H1 (cell line): ENCODE measurements around the gene LAIR1. TPM values are rescaled to one million over a fixed set of nuclear protein-coding genes. Genes with fewer than 3 reads are reported as not detected.

ENCODE experiments used
- CTCF ChIA-PET: fragments of 300-600 bp; sonication (Branson Sonifier 250); formaldehyde crosslinking; loops from one replicate; lab custom pipeline; 2021; ENCODE audit not compliant: partially characterized antibody; lab: Charles Lee
- POLR2A ChIA-PET: fragments of 300-600 bp; sonication (Branson Sonifier 250); formaldehyde crosslinking; loops from one replicate; lab custom pipeline; 2021; ENCODE audit warnings: inconsistent platforms; ENCODE audit not compliant: partially characterized antibody; lab: Charles Lee
- DNase-seq, 2 experiments: peaks; one replicate each; pipeline versions ENCODE4 v3.0.0 to v3.0.0-alpha.2; 2010 to 2022; ENCODE audit warnings: low spot score in 2 of 2, low read depth in 1 of 2, mixed read lengths in 1 of 2
- FAIRE-seq: peaks from 2 replicates; lab custom pipeline; 2011; peaks lifted over from hg19 to GRCh38; lab: Jason Lieb, UNC
- H2AFZ ChIP-seq: 2 replicates; pipeline ENCODE4 v1.8.1; 2012; ENCODE audit warnings: low read length, inconsistent platforms
- H2AK5ac ChIP-seq: 2 replicates; pipeline ENCODE4 v1.6.1; 2013; ENCODE audit warnings: low read depth, low read length
- H2BK120ac ChIP-seq: replicated peaks from 2 replicates; pipeline ENCODE3; 2013; ENCODE audit warnings: low read depth, low read length, inconsistent platforms
- H2BK12ac ChIP-seq: 2 replicates; pipeline ENCODE4 v1.6.1; 2013; ENCODE audit warnings: low read depth, low read length
- H2BK15ac ChIP-seq: 2 replicates; pipeline ENCODE4 v1.6.1; 2013; ENCODE audit warnings: low read length
- H2BK20ac ChIP-seq: 2 replicates; pipeline ENCODE4 v1.6.1; 2013; ENCODE audit warnings: low read length
- H2BK5ac ChIP-seq: 2 replicates; pipeline ENCODE4 v1.6.1; 2013; ENCODE audit warnings: low read depth, low read length
- H3K14ac ChIP-seq: 2 replicates; pipeline ENCODE4 v1.6.1; 2013; ENCODE audit warnings: inconsistent platforms; ENCODE audit not compliant: insufficient read length
- H3K18ac ChIP-seq: 2 replicates; pipeline ENCODE4 v1.6.1; 2013; ENCODE audit warnings: low read length; ENCODE audit errors: extremely low read depth
- H3K23ac ChIP-seq: 2 replicates; pipeline ENCODE4 v1.6.1; 2013; ENCODE audit warnings: inconsistent platforms; ENCODE audit not compliant: insufficient read length
- H3K23me2 ChIP-seq: 2 replicates; pipeline ENCODE4 v1.6.1; 2013; ENCODE audit warnings: low read depth, low read length
- H3K27ac ChIP-seq: 2 replicates; pipeline ENCODE4 v1.6.1; 2011; ENCODE audit warnings: low read depth, low read length, inconsistent platforms
- H3K27me3 ChIP-seq, 4 experiments: replicated peaks in 1 of 4; 1 replicate in 1 of 4; 2 replicates in 3 of 4; pipeline versions ENCODE4 v1.6.1 to v1.8.1; 2011 to 2013; ENCODE audit warnings: low read length in 3 of 4, mild to moderate bottlenecking in 3 of 4, inconsistent platforms in 2 of 4, mixed read lengths in 2 of 4, moderate library complexity in 1 of 4; ENCODE audit not compliant: control insufficient read depth in 3 of 4, insufficient read depth in 3 of 4; ENCODE audit errors: extremely low read depth in 1 of 4
- H3K36me3 ChIP-seq, 4 experiments: 2 replicates each; pipeline versions ENCODE4 v1.6.1 to v1.8.1; 2011 to 2013; ENCODE audit warnings: mild to moderate bottlenecking in 4 of 4, low read length in 3 of 4, moderate library complexity in 2 of 4, control low read depth in 1 of 4, inconsistent platforms in 1 of 4; ENCODE audit not compliant: insufficient read depth in 4 of 4, control insufficient read depth in 2 of 4
- H3K4ac ChIP-seq: replicated peaks from 2 replicates; pipeline ENCODE3; 2013; ENCODE audit warnings: low read length, low read depth, mixed read lengths, inconsistent platforms; ENCODE audit not compliant: insufficient read length
- H3K4me1 ChIP-seq, 4 experiments: replicated peaks in 1 of 4; 1 replicate in 1 of 4; 2 replicates in 3 of 4; pipeline versions ENCODE4 v1.6.1 to v1.8.1; 2011 to 2013; ENCODE audit warnings: low read length in 3 of 4, inconsistent platforms in 2 of 4, mixed read lengths in 1 of 4; ENCODE audit not compliant: insufficient read depth in 4 of 4, control insufficient read depth in 3 of 4
- H3K4me2 ChIP-seq, 2 experiments: 2 replicates each; pipeline versions ENCODE4 v1.6.1 to v1.8.1; 2011 to 2013; ENCODE audit warnings: low read depth in 2 of 2, low read length in 2 of 2, control low read depth in 1 of 2, inconsistent platforms in 1 of 2, mild to moderate bottlenecking in 1 of 2; ENCODE audit not compliant: insufficient read depth in 1 of 2
- H3K4me3 ChIP-seq, 4 experiments: fragments of 200-600, 300-600 bp in 1 of 4; sonication (generic), shearing (Covaris generic), sonication (Bioruptor Twin) in 1 of 4; 2 replicates each; pipeline versions ENCODE4 v1.5.1 to v1.8.1; 2011 to 2016; ENCODE audit warnings: low read length in 4 of 4, low read depth in 3 of 4, control low read depth in 2 of 4, inconsistent platforms in 2 of 4, mild to moderate bottlenecking in 2 of 4, mixed read lengths in 1 of 4, moderate library complexity in 1 of 4; ENCODE audit not compliant: insufficient read depth in 2 of 4; ENCODE audit errors: extremely low read depth in 1 of 4
- H3K56ac ChIP-seq: replicated peaks from 2 replicates; pipeline ENCODE3; 2013; ENCODE audit warnings: low read depth, mild to moderate bottlenecking, mixed read lengths, low read length, inconsistent platforms; ENCODE audit not compliant: insufficient read length
- H3K79me1 ChIP-seq: 2 replicates; pipeline ENCODE4 v1.6.1; 2013; ENCODE audit warnings: low read depth, low read length, control low read depth
- H3K79me2 ChIP-seq, 2 experiments: 2 replicates each; pipeline versions ENCODE4 v1.6.1 to v1.8.1; 2012 to 2013; ENCODE audit warnings: low read length in 2 of 2, mild to moderate bottlenecking in 2 of 2, inconsistent platforms in 1 of 2; ENCODE audit not compliant: insufficient read depth in 2 of 2, control insufficient read depth in 1 of 2
- H3K9ac ChIP-seq, 4 experiments: replicated peaks in 1 of 4; 1 replicate in 1 of 4; 2 replicates in 3 of 4; pipeline versions ENCODE4 v1.6.1 to v1.8.1; 2011 to 2013; ENCODE audit warnings: low read depth in 3 of 4, low read length in 3 of 4, control low read depth in 2 of 4, mild to moderate bottlenecking in 2 of 4, moderate library complexity in 2 of 4, inconsistent platforms in 1 of 4; ENCODE audit errors: extremely low read depth in 1 of 4
- H3K9me3 ChIP-seq, 2 experiments: 2 replicates each; pipeline versions ENCODE4 v1.6.1 to v1.8.1; 2012 to 2013; ENCODE audit warnings: mild to moderate bottlenecking in 2 of 2, moderate library complexity in 2 of 2, control low read depth in 1 of 2, inconsistent platforms in 1 of 2, low read depth in 1 of 2, low read length in 1 of 2, mixed read lengths in 1 of 2; ENCODE audit not compliant: insufficient read depth in 2 of 2
- H4K20me1 ChIP-seq, 2 experiments: replicated peaks in 1 of 2; 2 replicates each; pipeline versions ENCODE3 to v1.8.1; 2011 to 2013; ENCODE audit warnings: inconsistent platforms in 2 of 2, low read length in 2 of 2, mild to moderate bottlenecking in 1 of 2; ENCODE audit not compliant: insufficient read depth in 2 of 2, control insufficient read depth in 1 of 2
- H4K5ac ChIP-seq: 2 replicates; pipeline ENCODE4 v1.6.1; 2013; ENCODE audit warnings: low read length, low read depth, mixed read lengths, inconsistent platforms; ENCODE audit not compliant: insufficient read length
- H4K8ac ChIP-seq: 2 replicates; pipeline ENCODE4 v1.8.0; 2013; ENCODE audit warnings: mild to moderate bottlenecking, moderate library complexity, low read length, inconsistent platforms; ENCODE audit not compliant: insufficient read depth; ENCODE audit errors: extremely low read depth
- H4K91ac ChIP-seq: replicated peaks from 2 replicates; pipeline ENCODE3; 2013; ENCODE audit warnings: low read length, mixed read lengths, inconsistent platforms; ENCODE audit not compliant: insufficient read length
- CEBPB ChIP-seq: IDR thresholded peaks from 2 replicates; pipeline ENCODE4 v1.6.1; 2012; ENCODE audit warnings: low read depth, low read length
- CREB1 ChIP-seq: IDR thresholded peaks from 2 replicates; pipeline ENCODE4 v1.6.1; 2012; ENCODE audit warnings: inconsistent platforms
- HDAC2 ChIP-seq, 2 experiments: fragments of 300-600 bp in 1 of 2; sonication (generic) in 1 of 2; IDR thresholded peaks; 2 replicates each; pipeline ENCODE4 v1.6.1; 2011 to 2012; ENCODE audit warnings: low read depth in 2 of 2, low read length in 2 of 2, mild to moderate bottlenecking in 2 of 2, moderate library complexity in 2 of 2, borderline replicate concordance in 1 of 2, inconsistent platforms in 1 of 2
- RFX5 ChIP-seq: IDR thresholded peaks from 2 replicates; pipeline ENCODE4 v1.6.1; 2011; ENCODE audit warnings: low read depth, low read length, improper control_type of control experiment, borderline replicate concordance
- WGBS, 2 experiments: shearing (Covaris generic) in 1 of 2; methylation state at CpG; one replicate each; pipeline versions ENCODE4 v1.1.6 to v1.1.7; 2013 to 2015; ENCODE audit warnings: low lambda C conversion rate in 2 of 2, mixed read lengths in 2 of 2, inconsistent platforms in 1 of 2, low coverage in 1 of 2, missing lambda C conversion rate in 1 of 2; ENCODE audit not compliant: insufficient replicate concordance in 2 of 2, insufficient coverage in 1 of 2, insufficient read length in 1 of 2; ENCODE audit errors: extremely low coverage in 1 of 2, missing lambda C conversion rate in 1 of 2; 5-methylcytosine and 5-hydroxymethylcytosine counted together
- polyA plus RNA-seq, 7 experiments: library from polyadenylated mRNA; depleted of rRNA in 3 of 7; stranded (reverse) in 5 of 7; unstranded in 2 of 7; fragments of >200 nt in 5 of 7; fragments of 200-250 nt in 2 of 7; gene quantifications; 1 replicate in 5 of 7; 2 replicates in 1 of 7; 4 replicates in 1 of 7; pipeline versions ENCODE4 v1.2.1 to v1.2.3, GENCODE V29; 2011 to 2013; ENCODE audit warnings: missing spikeins in 2 of 7, mixed read lengths in 2 of 7
- total RNA-seq: library from RNA; stranded (reverse); fragmentation: NEBNext Ultra II Directional; extraction: Animal tissue kit (Norgen Biotek cat#: 25700); gene quantifications from 2 replicates; pipeline ENCODE4 v1.2.1, GENCODE V29; 2021

LAIR1 gene
- total and polyA plus RNA-seq, 2 of the 8 experiments (the other 6 are each of a cell fraction or from before 2014, with no cell fraction given) = 0.18 TPM; not detected in 1

DNA sequence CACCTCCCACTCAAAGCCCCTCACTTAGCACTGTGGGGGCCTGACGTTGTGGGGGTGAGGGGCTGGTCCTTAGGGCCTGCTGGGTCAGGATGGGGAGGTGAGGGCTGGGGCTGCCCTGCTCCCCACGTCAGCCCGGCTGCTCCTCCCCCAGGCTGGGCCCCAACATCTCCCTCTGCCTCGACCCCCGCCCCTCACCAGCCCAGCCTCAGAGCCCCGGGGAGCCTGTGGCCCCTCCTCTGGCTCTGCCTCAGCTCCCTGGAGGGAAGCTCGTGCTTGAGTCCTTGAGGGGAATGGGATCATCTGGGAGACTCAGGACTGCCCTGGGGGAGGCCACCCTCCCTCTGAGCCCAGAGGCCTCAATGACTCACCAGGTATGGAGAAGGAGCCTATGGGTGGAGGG lies 32.6 kb downstream of the LAIR1 start:
- no peak overlapping the region for H2AK5ac ChIP-seq
- no peak overlapping the region for H3K9ac ChIP-seq
- CTCF ChIA-PET = interaction anchor here (1.0 to 1.5 kb wide), 2 partner anchors 8 to 67 kb away, joined by 3 to 4 read pairs; no protein-coding TSS in a partner anchor
- no peak overlapping the region for H3K4ac ChIP-seq
- H4K8ac ChIP-seq = no peak overlapping the region
- H2AFZ ChIP-seq = no peak overlapping the region
- H3K79me1 ChIP-seq = no peaks in the 10 kb centered on the region
- no peak overlapping the region for H4K5ac ChIP-seq
- H4K91ac ChIP-seq = no peak overlapping the region
- no peaks in the 10 kb centered on the region for H3K79me2 ChIP-seq
- H2BK5ac ChIP-seq = no peak overlapping the region
- H3K4me1 ChIP-seq = no peaks in the 10 kb centered on the region; a peak in 1 of 7 replicates
- no peak overlapping the region for H3K23ac ChIP-seq
- FAIRE-seq (no peak), DNase-seq (no peak)
- no peak overlapping the region for H2BK12ac ChIP-seq
- no peak overlapping the region for H3K18ac ChIP-seq
- no peaks in the 10 kb centered on the region for H3K9me3 ChIP-seq
- H4K20me1 ChIP-seq = no peaks in the 10 kb centered on the region
- H3K14ac ChIP-seq = no peak overlapping the region
- H2BK20ac ChIP-seq = no peak overlapping the region
- no peaks in the 10 kb centered on the region for H3K23me2 ChIP-seq
- H2BK15ac ChIP-seq = no peak overlapping the region
- no peak overlapping the region for H3K4me3 ChIP-seq
- H3K56ac ChIP-seq = no peak overlapping the region
- TF ChIP-seq RFX5 (no peak), CEBPB (no peak), HDAC2 (IDR thresholded peaks at IDR 0.05; ENCODE audit: borderline replicate concordance in 1 of 2, low read depth in 2 of 2, low read length in 2 of 2) (no peak), CREB1 (no peak)
- TF ChIP-seq, all 59 proteins: peak for 0
- POLR2A ChIA-PET = interaction anchor here (1.3 kb wide), 1 partner anchor 130 kb away, joined by 4 read pairs; no protein-coding TSS in a partner anchor
- H3K36me3 ChIP-seq = no peaks in the 10 kb centered on the region
- no peak overlapping the region for H3K4me2 ChIP-seq
- H3K27ac ChIP-seq = no peak overlapping the region
- H2BK120ac ChIP-seq = no peak overlapping the region
- 100% methylated on average over 1 of the region's 7 CpGs; no CpG with 5 or more reads in 1 of the 2 experiments for WGBS, 2 experiments
- H3K27me3 ChIP-seq = peaks cover 0 to 2% (median 0%) of the 10 kb centered on the region in 4 experiments; a peak in 1 of 7 replicates
